Activated CD8-positive, alpha-beta memory T cell treated with anti-CD3 and anti-CD28 coated beads for 36 hours (primary cell): Measurements from ENCODE around the gene NKIRAS1. TPM values are rescaled to one million over a fixed set of nuclear protein-coding genes. Genes with fewer than 3 reads are reported as not detected.
"Not testable (repeated sequence)": the region's sequence is repeated elsewhere in the genome, so short reads cannot be mapped to it uniquely, and the experiment has no call there.

ENCODE experiments used
- CTCF ChIA-PET: fragments of 350-600 bp; sonication (Branson Sonifier 250); formaldehyde crosslinking; loops from one replicate; lab custom pipeline; 2021; ENCODE audit warnings: antibody characterized with exemption; lab: Charles Lee
- POLR2A ChIA-PET: fragments of 350-600 bp; sonication (Branson Sonifier 250); formaldehyde crosslinking; loops from one replicate; lab custom pipeline; 2021; ENCODE audit warnings: antibody characterized with exemption; lab: Charles Lee
- total RNA-seq, 2 experiments: library from RNA; stranded (reverse); gene quantifications; one replicate each; pipeline ENCODE4 v1.2.3, GENCODE V29; 2021

The NKIRAS1 gene
- total RNA-seq, 2 experiments from 2014 or later: 6.1 to 6.2 TPM

DNA sequence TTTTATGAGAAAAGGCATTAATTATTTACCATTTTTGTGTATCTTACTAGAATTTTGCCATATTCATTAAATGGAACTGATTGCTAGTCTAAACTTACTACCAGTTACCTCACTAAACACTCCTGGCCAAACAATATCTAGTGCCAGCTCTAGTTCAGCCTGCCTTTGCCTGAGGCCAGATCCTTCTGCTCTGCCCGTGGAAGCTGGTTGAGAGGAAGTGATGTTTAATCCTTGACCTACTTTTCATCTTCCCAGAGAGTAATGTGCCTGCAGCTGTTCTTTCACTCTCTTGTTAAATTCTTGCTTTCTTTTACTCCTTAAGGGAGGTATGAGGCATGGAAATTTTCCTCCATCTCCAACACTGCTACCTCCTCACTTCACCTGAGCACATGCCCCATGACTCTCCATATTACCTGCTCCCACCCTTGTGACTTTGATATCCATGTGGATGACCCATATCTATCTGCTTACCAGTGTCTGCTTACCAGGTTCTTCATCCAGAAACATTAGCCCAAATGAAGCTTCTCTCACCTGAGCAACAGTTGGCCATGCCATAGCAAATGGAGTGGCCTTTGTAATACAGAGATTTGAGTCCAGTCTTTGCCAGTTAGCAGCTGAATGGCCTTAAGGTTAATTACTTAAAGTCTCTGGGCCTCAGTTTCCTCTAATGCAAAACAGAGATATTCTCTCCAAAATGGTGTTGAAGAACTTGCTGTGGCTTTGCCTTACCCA, 57.6 kb downstream of the NKIRAS1 start:
- CTCF ChIA-PET: no interaction called here
- POLR2A ChIA-PET: no interaction called here

DNA sequence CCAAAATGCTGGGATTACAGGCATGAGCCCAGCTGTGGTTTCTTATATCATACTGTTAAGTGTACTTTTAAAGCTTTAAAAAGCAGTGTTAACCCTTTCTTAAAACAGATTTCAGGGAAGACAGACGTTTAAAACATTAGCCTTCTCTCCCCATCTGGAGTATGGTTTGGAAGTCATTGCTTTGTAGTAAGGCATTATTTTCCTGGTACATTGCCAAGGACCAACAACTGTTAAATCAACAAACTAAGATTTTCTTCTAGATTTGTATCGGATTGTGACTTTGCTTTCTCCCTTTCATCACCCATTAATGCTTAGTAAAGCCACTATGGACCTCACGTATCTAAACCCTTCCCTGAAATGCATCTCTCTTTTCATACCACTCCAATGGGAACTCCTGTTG, 60.5 kb downstream of the NKIRAS1 start:
- POLR2A ChIA-PET: no interaction called here
- CTCF ChIA-PET: interaction anchor here (0.6 kb wide), 2 partner anchors 9 to 33 kb away, joined by 3 read pairs; no protein-coding TSS in a partner anchor

DNA sequence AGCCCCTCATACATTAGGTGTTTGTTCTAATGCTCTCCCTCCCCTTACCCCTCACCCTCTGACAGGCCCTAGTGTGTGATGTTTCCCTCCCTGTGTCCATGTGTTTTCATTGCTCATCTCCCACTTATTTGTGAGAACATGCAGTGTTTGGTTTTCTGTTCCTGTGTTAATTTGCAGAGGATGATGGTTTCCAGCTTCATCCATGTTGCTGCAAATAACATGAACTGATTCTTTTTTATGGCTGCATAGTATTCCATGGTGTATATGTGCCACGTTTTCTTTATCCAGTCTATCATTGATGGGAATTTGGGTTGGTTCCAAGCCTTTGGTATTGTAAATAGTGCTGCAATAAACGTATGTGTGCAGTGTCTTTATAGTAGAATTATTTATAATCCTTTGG, 67.3 kb downstream of the NKIRAS1 start:
- CTCF ChIA-PET, POLR2A ChIA-PET: not testable (repeated sequence)

DNA sequence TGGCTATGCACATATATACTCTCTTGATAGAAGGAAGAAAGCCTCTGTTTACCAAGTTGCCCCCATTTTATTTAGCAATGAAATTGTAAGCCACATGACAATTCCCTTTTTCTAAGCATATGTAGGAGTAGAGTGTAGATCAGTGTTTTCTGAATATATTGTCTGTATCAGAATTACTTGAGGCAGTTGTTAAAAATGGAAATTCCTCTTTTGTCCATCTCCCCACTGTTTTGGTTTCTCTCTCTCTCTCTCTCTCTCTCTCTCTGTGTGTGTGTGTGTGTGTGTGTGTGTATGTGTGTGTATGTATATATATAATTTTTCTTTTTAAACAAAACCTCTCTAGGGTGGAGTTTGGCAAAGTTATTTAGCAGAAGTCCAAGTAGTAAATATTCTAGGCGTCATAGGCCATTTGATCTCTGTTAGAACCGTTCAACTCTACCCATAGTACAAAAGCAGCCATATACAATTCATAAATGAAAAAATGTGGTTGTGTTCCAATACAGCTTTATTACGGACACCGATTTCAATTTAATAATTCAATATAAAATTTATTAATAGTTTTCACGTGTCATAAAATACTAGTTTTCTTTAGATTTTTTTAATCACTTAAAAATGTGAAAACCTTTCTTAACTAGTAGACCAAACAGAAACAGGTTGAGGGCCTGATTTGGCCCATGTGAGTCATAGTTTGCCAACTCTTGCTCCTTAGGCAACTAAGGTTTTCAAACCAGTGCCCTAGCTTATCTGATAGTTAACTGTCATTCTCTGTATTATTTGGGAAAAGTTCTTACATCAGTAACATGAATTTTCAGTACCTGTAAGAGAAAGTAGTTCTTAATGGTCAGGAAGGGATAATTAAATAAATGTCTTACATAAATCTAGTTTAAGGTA, 71.2 kb downstream of the NKIRAS1 start:
- POLR2A ChIA-PET: no interaction called here

DNA sequence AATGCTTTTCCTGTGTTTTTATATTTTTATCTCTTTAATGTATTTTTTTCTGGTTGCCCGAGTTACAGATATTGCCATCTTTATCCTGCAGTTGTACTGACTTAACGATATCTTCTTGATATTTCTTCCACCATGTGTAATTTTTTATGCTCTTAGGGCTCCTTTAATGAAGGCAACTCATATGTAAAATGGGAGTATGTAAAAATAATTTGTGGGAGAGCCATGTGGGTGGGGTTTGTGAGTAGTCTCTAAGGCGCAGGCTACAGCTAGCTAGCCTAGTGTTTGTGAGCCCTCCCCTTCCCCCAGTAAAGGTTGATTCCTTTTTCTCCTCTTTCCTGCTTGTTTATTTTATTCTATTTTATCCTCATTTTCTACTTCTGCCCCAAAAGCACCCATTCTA, 72.9 kb downstream of the NKIRAS1 start:
- ChIA-PET POLR2A (no interaction called here), CTCF (interaction anchor here (1.0 kb wide), 1 partner anchor 17 kb away, joined by 3 read pairs; no protein-coding TSS in a partner anchor)

More for the DNA sequence above, 71.2 kb downstream of the NKIRAS1 start:
- CTCF ChIA-PET: interaction anchor here (0.6 kb wide), 1 partner anchor 17 kb away, joined by 3 read pairs; no protein-coding TSS in a partner anchor

Other genes starting within 250 kb of the NKIRAS1 start
- 10 to 100 TPM; 58.8 to 61.3 TPM for gene UBE2E1, start 111.0 kb downstream of the NKIRAS1 start, total RNA-seq
- gene RPL15, start 142 bp upstream of the NKIRAS1 start, total RNA-seq: 1,000 to 10,000 TPM; 2,264 to 2,317 TPM
- gene NR1D2, start 28.3 kb upstream of the NKIRAS1 start, total RNA-seq: 1 to 10 TPM; 4.1 to 4.2 TPM